ENCODE results near the gene ITFG2.

- TF ChIP-seq CTCF (IDR thresholded peaks at IDR 0.05; ENCODE audit: low read length) = no peak
- TF ChIP-seq EZH2 (IDR thresholded peaks at IDR 0.05; ENCODE audit: borderline replicate concordance, low read length) = no peak
These were observed 46.5 kb downstream of the ITFG2 start for GRCh38 chr12:2858944-2859421.
